Ectodermal cell (in vitro differentiated cells): ENCODE results near the gene IL1RAPL2.
"Not testable (repeated sequence)": the region's sequence is repeated elsewhere in the genome, so short reads cannot be mapped to it uniquely, and the experiment has no call there.

Source experiments
- H3K27ac ChIP-seq: 2 replicates; pipeline ENCODE4 v1.7.0; 2013; ENCODE audit warnings: mild to moderate bottlenecking, low read depth, low read length; ENCODE audit not compliant: insufficient read depth, poor library complexity, severe bottlenecking
- H3K27me3 ChIP-seq: 2 replicates; pipeline ENCODE4 v1.7.0; 2013; ENCODE audit warnings: mild to moderate bottlenecking, low read length; ENCODE audit not compliant: insufficient read depth, control insufficient read depth, poor library complexity, severe bottlenecking
- H3K36me3 ChIP-seq: one replicate; pipeline ENCODE4 v1.7.0; 2013; ENCODE audit warnings: low read length; ENCODE audit not compliant: control insufficient read depth, insufficient read depth
- H3K4me1 ChIP-seq: one replicate; pipeline ENCODE4 v1.7.0; 2013; ENCODE audit warnings: low read length; ENCODE audit not compliant: control insufficient read depth, insufficient read depth
- H3K4me3 ChIP-seq: 2 replicates; pipeline ENCODE4 v1.7.0; 2013; ENCODE audit warnings: low read depth, low read length, control low read depth; ENCODE audit not compliant: insufficient read depth
- H3K9me3 ChIP-seq: 2 replicates; pipeline ENCODE4 v1.7.0; 2013; ENCODE audit warnings: mild to moderate bottlenecking, low read length, moderate library complexity; ENCODE audit not compliant: control insufficient read depth
- WGBS, 2 experiments: methylation state at CpG; one replicate each; pipeline ENCODE4 v1.1.7; 2013; ENCODE audit warnings: missing lambda C conversion rate in 2 of 2; 5-methylcytosine and 5-hydroxymethylcytosine counted together

Gene IL1RAPL2

DNA sequence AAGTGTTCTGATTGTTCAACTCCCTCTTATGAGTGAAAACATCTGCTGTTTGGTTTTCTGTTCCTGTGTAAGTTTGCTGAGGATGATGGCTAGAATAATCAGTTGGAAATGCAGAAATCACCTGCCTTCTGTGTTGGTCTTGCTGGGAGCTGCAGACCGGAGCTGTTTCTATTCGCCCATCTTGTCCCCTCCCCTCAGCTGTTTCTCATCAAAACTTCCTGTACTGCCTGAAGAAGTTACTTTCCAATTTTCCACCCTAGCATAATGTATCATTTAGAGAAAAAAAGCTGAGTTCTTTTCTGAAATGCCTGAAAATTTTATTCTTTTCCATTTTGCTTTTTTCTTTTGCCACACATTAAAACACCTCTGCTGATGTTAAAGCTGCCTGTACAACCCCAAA lies 486.9 kb downstream of the IL1RAPL2 start:
- Histone ChIP-seq H3K27me3 (no peaks in the 10 kb centered on the region), H3K36me3 (no peaks in the 10 kb centered on the region), H3K27ac (no peak overlapping the region), H3K9me3 (peaks cover 2% of the 10 kb centered on the region), H3K4me3 (no peak overlapping the region), H3K4me1 (no peaks in the 10 kb centered on the region)
- 90 to 100% methylated on average over 2 of the region's 2 CpGs for WGBS, 2 experiments

DNA sequence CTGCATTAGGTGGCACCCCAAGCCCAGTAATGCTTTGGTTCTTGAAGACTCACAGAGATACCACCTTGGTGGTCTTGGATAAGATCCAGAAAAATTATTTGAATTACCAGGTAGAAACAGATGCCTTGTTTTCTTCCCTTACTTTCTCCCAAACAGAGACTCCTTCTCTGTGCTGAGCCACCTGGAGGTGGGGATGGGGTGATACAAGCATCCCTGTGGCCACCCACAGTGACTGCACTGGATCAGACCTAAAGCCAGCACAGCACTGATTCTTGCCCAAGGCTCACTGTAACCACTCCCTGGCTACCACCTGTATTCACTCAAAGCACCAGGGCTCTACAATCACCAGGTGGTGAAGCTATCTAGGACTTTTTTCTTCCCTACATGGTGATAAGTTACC lies 497.7 kb downstream of the IL1RAPL2 start:
- Histone ChIP-seq H3K4me1 (no peaks in the 10 kb centered on the region), H3K27ac (no peak overlapping the region), H3K4me3 (no peak overlapping the region), H3K27me3 (no peaks in the 10 kb centered on the region), H3K36me3 (no peaks in the 10 kb centered on the region), H3K9me3 (no peaks in the 10 kb centered on the region)

DNA sequence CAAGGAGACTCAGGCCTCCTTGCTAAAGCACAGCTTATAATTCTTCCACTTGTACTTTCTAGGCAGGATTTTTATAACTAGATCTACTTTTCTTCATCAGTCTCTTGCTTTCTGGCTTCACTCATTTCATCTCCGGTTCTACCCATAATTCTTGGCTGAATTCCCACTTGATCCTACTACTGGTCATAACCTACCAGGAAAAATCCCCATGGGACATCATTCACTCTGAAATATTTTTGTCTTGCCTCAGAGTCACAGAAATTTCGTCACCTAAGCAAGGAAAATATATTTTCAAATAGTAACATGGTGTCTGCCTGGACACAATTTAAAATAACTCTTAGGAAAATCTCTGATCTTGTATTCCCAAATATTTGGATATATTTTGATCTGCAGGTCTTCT lies 532.2 kb downstream of the IL1RAPL2 start:
- H3K27ac ChIP-seq: no peak overlapping the region
- H3K27me3 ChIP-seq: no peaks in the 10 kb centered on the region
- H3K36me3 ChIP-seq: no peaks in the 10 kb centered on the region
- H3K4me1 ChIP-seq: no peaks in the 10 kb centered on the region
- H3K4me3 ChIP-seq: no peak overlapping the region
- H3K9me3 ChIP-seq: no peaks in the 10 kb centered on the region
- 91 to 100% methylated on average over 1 of the region's 2 CpGs for WGBS, 2 experiments

DNA sequence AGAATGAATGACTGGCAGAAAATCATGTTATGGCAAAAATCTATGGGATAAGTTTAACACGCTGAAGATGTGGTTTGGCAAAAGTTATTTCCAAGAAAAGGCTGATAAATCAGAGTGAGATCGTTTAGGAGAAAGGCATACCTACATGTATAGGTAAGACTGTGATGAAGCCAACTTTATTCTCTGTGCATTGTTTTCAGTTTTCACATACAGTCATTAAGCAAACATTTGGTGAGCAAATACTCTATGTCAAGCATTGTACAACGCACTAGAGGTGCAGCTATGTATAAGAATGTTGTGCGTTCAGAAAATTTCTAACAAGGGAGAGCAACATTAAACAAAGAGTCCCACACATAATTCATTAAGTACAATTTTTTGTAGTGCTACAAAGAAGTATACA lies 532.8 kb downstream of the IL1RAPL2 start:
- WGBS, 2 experiments: 94 to 100% methylated on average over 1 to 2 of the region's 4 CpGs

DNA sequence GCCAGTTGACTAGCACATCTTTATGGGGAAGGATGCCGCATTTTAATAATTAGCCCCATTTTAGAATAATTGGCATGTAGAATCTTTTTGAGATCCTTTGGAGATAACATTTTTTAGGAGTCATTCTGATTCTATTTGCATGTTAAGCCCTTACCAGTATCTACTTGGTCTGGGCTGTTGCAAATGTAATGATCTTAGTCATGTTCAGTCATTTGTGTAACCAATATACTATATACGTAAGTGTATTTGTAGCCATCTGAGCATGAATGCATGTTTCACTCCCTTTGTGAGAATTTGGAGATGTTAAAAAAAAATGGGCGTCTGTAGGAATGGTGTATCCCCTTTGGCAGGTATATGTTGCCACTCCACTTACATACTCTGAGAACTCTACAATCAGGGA lies 535.4 kb downstream of the IL1RAPL2 start:
- Histone ChIP-seq H3K36me3 (no peaks in the 10 kb centered on the region), H3K27me3 (no peaks in the 10 kb centered on the region), H3K9me3 (no peaks in the 10 kb centered on the region), H3K4me3 (no peak overlapping the region), H3K27ac (no peak overlapping the region), H3K4me1 (no peaks in the 10 kb centered on the region)
- 78 to 100% methylated on average over 1 to 3 of the region's 3 CpGs for WGBS, 2 experiments

More for the DNA sequence above, 532.8 kb downstream of the IL1RAPL2 start:
- Histone ChIP-seq H3K36me3 (no peaks in the 10 kb centered on the region), H3K27me3 (no peaks in the 10 kb centered on the region), H3K4me1 (no peaks in the 10 kb centered on the region), H3K4me3 (no peak overlapping the region), H3K9me3 (no peaks in the 10 kb centered on the region), H3K27ac (no peak overlapping the region)

DNA sequence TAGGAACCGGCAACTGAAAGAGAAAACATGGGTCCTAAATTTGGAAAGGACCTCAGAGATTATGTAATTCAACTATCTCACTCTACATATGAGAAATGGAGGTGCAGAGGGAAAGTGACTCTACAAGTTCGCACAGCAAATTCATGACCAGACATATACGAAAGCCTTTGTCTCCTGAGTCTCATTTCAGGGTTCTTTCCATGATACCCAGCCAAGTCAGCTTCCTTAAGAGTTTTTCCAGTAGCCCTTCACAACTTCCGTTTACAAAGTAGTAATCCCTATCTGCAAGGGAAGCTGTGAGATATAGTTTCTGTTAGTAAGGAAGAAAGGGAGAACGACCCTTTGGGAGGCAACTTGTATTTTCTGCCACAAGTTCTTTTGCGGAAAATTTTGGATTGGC lies 543.9 kb downstream of the IL1RAPL2 start:
- H3K4me3 ChIP-seq: no peak overlapping the region
- no peaks in the 10 kb centered on the region for H3K36me3 ChIP-seq
- WGBS, 2 experiments: 82 to 90% methylated on average over 5 to 6 of the region's 6 CpGs
- no peak overlapping the region for H3K27ac ChIP-seq
- no peaks in the 10 kb centered on the region for H3K27me3 ChIP-seq
- H3K4me1 ChIP-seq: no peaks in the 10 kb centered on the region
- H3K9me3 ChIP-seq: no peaks in the 10 kb centered on the region

DNA sequence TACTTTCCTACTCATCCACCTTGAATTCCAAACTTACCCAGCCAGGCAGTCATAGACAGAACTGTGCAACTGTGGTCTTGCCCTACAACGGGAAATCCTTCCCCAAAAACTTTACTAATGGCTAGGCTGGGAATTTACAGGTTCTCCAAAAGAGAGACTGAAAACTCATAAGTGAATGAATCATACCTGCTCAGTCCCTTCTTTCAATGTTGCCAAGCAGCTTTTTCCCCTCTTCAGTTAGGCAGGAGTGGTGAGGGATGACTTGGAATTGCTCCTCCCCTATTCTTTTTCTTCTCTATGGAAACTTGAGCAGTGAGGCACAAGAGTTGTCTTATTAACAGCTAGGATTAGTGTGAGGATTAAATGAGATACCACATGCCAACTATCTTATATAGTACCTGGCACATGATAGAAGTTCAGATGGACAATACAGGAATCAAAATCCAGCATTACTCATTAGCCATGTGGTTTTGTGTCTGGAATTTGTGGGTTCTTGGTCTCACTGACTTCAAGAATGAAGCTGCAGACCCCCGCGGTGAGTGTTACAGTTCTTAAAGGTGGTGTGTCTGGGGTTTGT lies 548.6 kb downstream of the IL1RAPL2 start:
- Histone ChIP-seq H3K4me1 (no peaks in the 10 kb centered on the region), H3K27ac (no peak overlapping the region), H3K9me3 (no peaks in the 10 kb centered on the region), H3K4me3 (no peak overlapping the region), H3K27me3 (no peaks in the 10 kb centered on the region), H3K36me3 (no peaks in the 10 kb centered on the region)
- 90 to 97% methylated on average over 3 of the region's 3 CpGs for WGBS, 2 experiments

DNA sequence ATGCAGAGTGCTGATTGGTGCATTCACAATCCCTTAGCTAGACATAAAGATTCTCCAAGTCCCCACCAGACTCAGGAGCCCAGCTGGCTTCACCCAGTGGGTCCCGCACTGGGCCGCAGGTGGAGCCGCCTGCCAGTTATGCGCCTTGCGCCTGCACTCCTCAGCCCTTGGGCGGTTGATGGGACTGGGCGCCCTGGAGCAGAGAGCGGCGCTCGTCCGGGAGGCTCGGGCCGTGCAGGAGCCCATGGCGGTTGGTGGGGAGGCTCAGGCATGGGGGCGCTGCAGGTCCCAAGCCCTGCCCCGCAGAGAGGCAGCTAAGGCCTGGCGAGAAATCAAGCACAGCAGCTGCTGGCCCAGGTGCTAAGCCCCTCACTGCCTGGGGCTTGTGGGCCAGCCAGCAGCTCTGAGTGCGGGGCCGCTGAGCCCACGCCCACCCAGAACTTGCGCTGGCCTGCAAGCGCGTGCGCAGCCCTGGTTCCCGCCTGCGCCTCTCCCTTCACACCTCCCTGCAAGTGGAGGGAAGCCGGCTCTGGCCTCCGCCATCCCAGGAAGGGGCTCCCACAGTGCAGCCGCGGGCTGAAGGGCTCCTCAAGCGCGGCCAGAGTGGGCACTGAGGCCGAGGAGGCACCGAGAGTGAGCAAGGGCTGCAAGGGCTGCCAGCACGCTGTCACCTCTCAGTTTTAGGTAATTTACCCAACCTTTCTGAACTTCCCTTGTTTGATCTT lies 549.8 kb downstream of the IL1RAPL2 start:
- not testable (repeated sequence) for H3K27me3 ChIP-seq, H3K36me3 ChIP-seq, H3K4me1 ChIP-seq, H3K9me3 ChIP-seq, H3K27ac ChIP-seq, H3K4me3 ChIP-seq
- 94 to 95% methylated on average over 34 to 35 of the region's 35 CpGs for WGBS, 2 experiments

DNA sequence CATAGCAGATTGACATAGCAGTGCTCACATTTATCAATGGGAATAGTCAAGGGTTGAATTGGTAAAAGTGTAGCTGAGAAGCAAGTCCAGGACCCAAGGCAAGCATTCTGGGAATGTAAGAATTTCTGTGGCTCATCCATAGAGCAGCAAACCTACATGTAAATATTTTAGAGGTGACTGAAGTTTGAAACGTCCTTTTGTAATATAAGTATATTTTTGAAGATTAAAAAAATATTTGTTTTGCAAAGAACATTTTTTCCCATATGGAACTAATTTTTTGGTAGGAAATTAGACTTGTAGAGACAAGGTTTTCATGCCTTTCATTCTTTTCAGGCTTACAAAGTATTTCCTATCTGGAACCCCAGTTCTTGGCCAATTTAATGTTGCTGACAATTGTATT lies 550.5 kb downstream of the IL1RAPL2 start:
- no CpG with 5 or more reads among the region's 1 CpG for WGBS, 2 experiments
- Histone ChIP-seq H3K36me3 (no peaks in the 10 kb centered on the region), H3K27ac (no peak overlapping the region), H3K27me3 (no peaks in the 10 kb centered on the region), H3K9me3 (no peaks in the 10 kb centered on the region), H3K4me3 (no peak overlapping the region), H3K4me1 (no peaks in the 10 kb centered on the region)

DNA sequence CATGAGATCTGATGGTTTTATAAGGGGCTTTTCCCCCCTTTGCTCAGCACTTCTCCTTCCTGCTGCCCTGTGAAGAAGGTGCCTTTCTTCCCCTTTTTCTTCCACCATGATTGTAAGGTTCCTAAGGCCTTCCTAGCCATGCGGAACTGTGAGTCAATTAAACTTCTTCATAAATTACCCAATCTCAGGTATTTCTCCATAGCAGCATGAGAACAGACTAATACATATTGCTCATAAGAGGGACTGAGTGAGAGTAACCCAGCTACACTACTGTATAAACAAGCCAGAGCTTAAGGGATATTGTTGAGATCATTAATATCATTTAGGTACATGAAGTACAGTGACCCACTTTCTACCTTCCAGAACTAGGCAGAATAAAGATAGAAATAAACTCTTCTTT lies 551.6 kb downstream of the IL1RAPL2 start:
- no peaks in the 10 kb centered on the region for H3K36me3 ChIP-seq
- no peaks in the 10 kb centered on the region for H3K4me1 ChIP-seq
- H3K27ac ChIP-seq: no peak overlapping the region
- no peaks in the 10 kb centered on the region for H3K9me3 ChIP-seq
- H3K27me3 ChIP-seq: no peaks in the 10 kb centered on the region
- 77 to 100% methylated on average over 1 of the region's 1 CpG for WGBS, 2 experiments
- no peak overlapping the region for H3K4me3 ChIP-seq
